Activated naive CD8-positive, alpha-beta T cell treated with anti-CD3 and anti-CD28 coated beads, Interleukin-2, amount 10 ng/mL, durations not matched to agents 7 days and 5 days (primary cell): ENCODE results near the gene PDE4B. TPM values are rescaled to one million over a fixed set of nuclear protein-coding genes. Genes with fewer than 3 reads are reported as not detected.

ENCODE experiments used
- ATAC-seq: fragments of 150-1000 bp; cut with Tn5 transposase; one replicate; pipeline ENCODE4 v1.10.0; 2021; ENCODE audit warnings: low read depth, moderate library complexity
- POLR2A ChIA-PET: fragments of 350-600 bp; sonication (Branson Sonifier 250); formaldehyde crosslinking; loops from one replicate; lab custom pipeline; 2021; ENCODE audit warnings: antibody characterized with exemption; lab: Charles Lee
- DNase-seq: peaks from one replicate; pipeline ENCODE4 v3.0.0; 2021
- H3K27ac Mint-ChIP-seq: one replicate; pipeline ENCODE4 v1.8.0; 2022; ENCODE audit warnings: mild to moderate bottlenecking, mixed read lengths
- H3K27me3 Mint-ChIP-seq: one replicate; pipeline ENCODE4 v1.8.0; 2022; ENCODE audit warnings: mild to moderate bottlenecking, moderate library complexity, mixed read lengths
- H3K36me3 Mint-ChIP-seq: one replicate; pipeline ENCODE4 v1.8.0; 2021; ENCODE audit warnings: mild to moderate bottlenecking, mixed read lengths
- H3K4me1 Mint-ChIP-seq: one replicate; pipeline ENCODE4 v1.8.0; 2021; ENCODE audit warnings: mixed read lengths
- H3K4me3 Mint-ChIP-seq: one replicate; pipeline ENCODE4 v1.8.0; 2022; ENCODE audit warnings: mild to moderate bottlenecking, moderate library complexity, mixed read lengths
- H3K9me3 Mint-ChIP-seq: one replicate; pipeline ENCODE4 v1.8.0; 2021; ENCODE audit warnings: mixed read lengths
- total RNA-seq, 2 experiments: library from RNA; stranded (reverse); gene quantifications; one replicate each; pipeline ENCODE4 v1.2.3, GENCODE V29; 2021

PDE4B gene
- total RNA-seq, 2 experiments from 2014 or later: 36.1 to 40.0 TPM

DNA sequence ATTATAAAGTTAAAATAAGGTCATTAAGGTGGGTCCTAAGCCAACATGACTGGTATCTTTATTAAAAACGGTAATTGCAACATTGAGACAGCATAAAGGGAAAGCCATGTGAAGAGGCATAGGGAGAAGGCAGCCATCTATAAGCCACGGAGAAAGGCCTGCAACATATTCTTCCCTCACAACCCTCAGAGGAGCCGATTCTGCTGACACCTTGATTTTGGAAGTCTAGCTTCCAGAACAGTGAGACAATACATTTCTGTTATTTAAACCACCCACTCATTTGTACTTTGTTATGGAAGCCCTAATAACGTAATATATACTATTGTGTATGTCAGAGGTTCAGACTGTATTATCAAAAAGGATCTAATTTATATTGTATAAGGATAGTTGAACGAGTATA is 190.8 kb downstream of the PDE4B start:
- no peaks in the 10 kb centered on the region for H3K9me3 Mint-ChIP-seq
- POLR2A ChIA-PET: no interaction called here
- peaks cover 10% of the 10 kb centered on the region for H3K27me3 Mint-ChIP-seq
- no peak overlapping the region for H3K27ac Mint-ChIP-seq
- no peaks in the 10 kb centered on the region for H3K4me1 Mint-ChIP-seq
- ATAC-seq (no peak), DNase-seq (no peak)
- H3K4me3 Mint-ChIP-seq: no peak overlapping the region
- H3K36me3 Mint-ChIP-seq: no peaks in the 10 kb centered on the region

DNA sequence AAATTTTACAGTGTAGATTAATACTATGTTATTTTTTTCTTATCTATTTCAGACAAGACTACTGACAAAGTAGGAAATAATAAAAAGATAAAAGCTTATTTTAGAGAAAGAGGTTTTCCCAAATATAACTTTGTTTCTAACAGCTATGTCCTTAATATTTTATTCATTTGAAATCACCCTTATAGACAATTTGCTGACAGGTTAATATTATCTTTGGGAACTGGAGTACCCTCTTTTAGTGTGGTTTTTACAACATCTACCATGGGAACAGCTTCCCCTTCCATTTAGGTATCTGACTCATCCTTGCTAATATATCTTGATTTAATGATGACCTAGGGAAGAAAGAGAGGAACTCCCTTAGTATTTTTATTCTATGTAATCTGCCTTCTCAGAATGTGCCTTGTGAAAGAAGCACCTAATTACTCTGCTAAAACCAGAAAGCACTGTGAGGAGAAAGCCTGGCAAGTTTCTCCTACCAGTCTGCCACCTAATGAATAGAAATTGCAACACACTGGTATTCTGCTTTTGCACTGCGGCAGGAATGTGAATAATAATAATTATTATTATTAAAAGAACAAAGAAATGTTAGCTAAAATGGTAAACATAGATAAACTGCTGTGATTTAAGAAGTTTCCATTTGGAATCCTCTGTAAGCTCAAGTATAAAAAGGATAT is 192.8 kb downstream of the PDE4B start:
- DNase-seq (no peak), ATAC-seq (no peak)
- Mint-ChIP-seq H3K9me3 (no peaks in the 10 kb centered on the region), H3K4me3 (no peak overlapping the region), H3K4me1 (no peaks in the 10 kb centered on the region), H3K36me3 (no peaks in the 10 kb centered on the region), H3K27me3 (peaks cover 9% of the 10 kb centered on the region), H3K27ac (no peak overlapping the region)
- POLR2A ChIA-PET: no interaction called here

DNA sequence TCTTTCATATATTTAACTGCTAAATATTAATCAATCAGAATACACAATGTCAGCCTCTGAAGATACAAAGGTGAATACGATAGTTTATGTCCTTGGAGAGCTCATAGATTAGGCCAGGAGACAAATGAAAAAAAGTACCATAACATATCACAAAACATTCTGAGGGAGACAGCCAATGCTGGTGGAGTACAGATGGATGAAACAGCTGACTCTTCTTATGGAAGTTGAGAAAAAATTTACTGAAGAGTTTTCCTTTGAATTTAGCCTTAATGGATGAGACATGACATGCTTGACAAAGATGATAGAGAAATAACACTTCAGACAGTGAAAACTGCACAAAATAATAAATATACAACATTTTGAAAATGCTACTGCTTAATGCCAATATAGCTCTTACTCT is 193.5 kb downstream of the PDE4B start:
- no peak for ATAC-seq
- DNase-seq: no peak
- no peaks in the 10 kb centered on the region for H3K9me3 Mint-ChIP-seq
- H3K27ac Mint-ChIP-seq: no peak overlapping the region
- H3K4me3 Mint-ChIP-seq: no peak overlapping the region
- POLR2A ChIA-PET: no interaction called here
- no peaks in the 10 kb centered on the region for H3K4me1 Mint-ChIP-seq
- H3K27me3 Mint-ChIP-seq: peaks cover 12% of the 10 kb centered on the region
- H3K36me3 Mint-ChIP-seq: no peaks in the 10 kb centered on the region

DNA sequence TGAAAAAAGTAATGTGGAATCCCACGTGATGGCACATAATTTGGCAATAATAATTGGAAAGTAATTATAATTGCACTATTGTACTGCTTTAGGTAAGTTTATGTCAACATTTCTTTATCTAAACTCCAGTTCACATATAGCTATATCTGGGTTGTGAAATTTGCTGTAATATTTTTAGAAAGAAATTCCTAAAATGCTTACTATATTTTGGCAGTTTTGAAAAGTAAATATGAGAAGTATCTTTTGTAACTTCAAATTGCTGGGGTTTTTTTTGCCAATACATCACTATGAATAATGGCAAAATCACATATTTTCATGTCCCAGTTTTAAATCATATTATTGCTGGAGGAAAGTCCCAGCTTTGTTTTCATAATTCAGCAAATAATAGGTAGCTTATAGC is 197.5 kb downstream of the PDE4B start:
- H3K27me3 Mint-ChIP-seq: peaks cover 28% of the 10 kb centered on the region
- H3K9me3 Mint-ChIP-seq: no peaks in the 10 kb centered on the region
- no peak for ATAC-seq
- POLR2A ChIA-PET: no interaction called here
- H3K36me3 Mint-ChIP-seq: no peaks in the 10 kb centered on the region
- no peak overlapping the region for H3K27ac Mint-ChIP-seq
- H3K4me1 Mint-ChIP-seq: no peaks in the 10 kb centered on the region
- no peak for DNase-seq
- H3K4me3 Mint-ChIP-seq: no peak overlapping the region

DNA sequence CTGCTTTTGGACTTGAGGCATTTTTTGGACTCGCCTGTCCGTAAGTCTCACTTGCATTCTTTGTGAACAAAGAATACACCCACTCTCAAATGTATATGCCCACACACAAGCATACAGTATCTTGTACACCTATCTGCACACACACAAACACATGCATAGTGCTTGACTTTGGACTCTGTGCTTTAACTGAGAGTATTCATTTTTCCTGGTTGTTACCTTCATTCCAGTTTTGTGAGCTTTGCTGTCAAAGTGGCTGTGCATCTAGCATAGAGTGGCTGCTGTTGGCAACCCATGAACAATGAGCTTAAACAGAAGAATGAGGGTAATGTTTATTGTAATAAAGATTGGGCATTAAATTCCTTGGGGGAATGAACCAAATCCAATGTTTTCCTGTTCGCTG is 199.0 kb downstream of the PDE4B start:
- Mint-ChIP-seq H3K9me3 (no peaks in the 10 kb centered on the region), H3K27me3 (peaks cover 32% of the 10 kb centered on the region), H3K4me3 (no peak overlapping the region), H3K4me1 (no peaks in the 10 kb centered on the region), H3K27ac (no peak overlapping the region), H3K36me3 (no peaks in the 10 kb centered on the region)
- ATAC-seq: no peak
- POLR2A ChIA-PET: no interaction called here
- DNase-seq: no peak

DNA sequence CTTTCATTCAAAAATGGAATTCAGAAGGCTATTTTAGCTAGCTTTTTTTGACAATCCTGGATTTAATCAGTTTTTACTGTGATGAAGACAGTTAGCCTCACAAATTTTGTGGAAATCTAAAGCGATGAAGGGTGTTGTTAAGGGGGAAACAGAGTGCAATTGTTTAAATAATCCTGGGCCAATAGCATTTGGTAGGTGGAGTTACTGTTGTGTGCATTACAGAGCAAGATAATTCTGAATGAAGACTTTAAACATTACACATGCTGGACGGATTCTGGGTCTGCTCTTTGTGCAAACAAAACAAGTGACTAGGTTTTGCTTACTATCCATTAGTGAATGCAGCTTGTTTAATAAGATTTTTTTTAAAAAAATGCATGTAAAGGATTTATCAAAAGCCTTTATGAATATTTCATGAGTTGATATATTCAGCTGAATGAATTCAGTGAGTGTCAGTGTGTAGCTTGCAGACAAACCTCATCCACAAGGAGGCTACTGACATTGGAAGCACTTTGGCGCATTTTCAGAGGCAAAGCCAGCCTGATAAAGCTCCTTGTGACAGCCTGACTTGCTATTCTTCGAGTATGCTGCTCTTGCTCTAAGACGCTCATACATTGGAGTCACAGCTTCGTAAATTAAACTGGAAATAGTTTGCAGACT is 199.6 kb downstream of the PDE4B start:
- H3K36me3 Mint-ChIP-seq: no peaks in the 10 kb centered on the region
- H3K4me3 Mint-ChIP-seq: no peak overlapping the region
- H3K9me3 Mint-ChIP-seq: no peaks in the 10 kb centered on the region
- H3K4me1 Mint-ChIP-seq: no peaks in the 10 kb centered on the region
- no peak for DNase-seq
- POLR2A ChIA-PET: no interaction called here
- no peak for ATAC-seq
- peaks cover 31% of the 10 kb centered on the region for H3K27me3 Mint-ChIP-seq
- H3K27ac Mint-ChIP-seq: no peak overlapping the region

DNA sequence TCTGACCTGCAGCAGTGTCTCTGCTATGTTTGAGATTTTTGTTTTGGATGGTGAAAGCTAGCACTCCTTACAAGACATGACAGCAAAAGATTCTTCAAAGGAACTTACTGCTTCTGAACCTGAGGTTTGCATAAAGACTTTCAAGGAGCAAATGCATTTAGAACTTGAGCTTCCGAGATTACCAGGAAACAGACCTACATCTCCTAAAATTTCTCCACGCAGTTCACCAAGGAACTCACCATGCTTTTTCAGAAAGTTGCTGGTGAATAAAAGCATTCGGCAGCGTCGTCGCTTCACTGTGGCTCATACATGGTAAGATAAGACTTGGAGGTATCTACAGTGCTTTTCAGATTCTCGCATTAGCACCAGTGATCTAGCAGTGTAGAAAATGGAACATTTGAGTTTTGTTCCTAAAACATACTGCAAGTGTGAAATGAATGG is 200.2 kb downstream of the PDE4B start:
- H3K4me3 Mint-ChIP-seq: no peak overlapping the region
- peaks cover 31% of the 10 kb centered on the region for H3K27me3 Mint-ChIP-seq
- H3K4me1 Mint-ChIP-seq: no peaks in the 10 kb centered on the region
- POLR2A ChIA-PET: no interaction called here
- DNase-seq (no peak), ATAC-seq (no peak)
- no peaks in the 10 kb centered on the region for H3K9me3 Mint-ChIP-seq
- no peak overlapping the region for H3K27ac Mint-ChIP-seq
- no peaks in the 10 kb centered on the region for H3K36me3 Mint-ChIP-seq

DNA sequence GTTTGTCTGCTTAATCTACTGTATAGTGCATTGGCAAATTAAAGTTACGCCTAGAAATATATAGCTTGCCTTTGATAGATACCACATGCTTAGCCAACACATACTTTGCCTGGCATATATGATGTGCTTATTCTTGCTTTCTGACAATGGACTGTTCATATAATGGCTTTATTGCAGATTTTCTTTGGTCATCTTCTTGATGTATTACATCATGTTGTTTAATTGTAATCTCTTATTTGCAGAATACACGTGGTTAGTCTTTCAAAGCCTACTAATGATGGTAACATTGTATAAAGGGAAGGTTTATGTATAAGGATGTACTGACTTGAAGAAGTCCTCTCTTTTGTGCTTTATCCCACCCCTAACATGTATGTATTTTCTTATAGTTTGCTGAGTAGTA is 201.5 kb downstream of the PDE4B start:
- DNase-seq: no peak
- no peak for ATAC-seq
- no peaks in the 10 kb centered on the region for H3K4me1 Mint-ChIP-seq
- POLR2A ChIA-PET: no interaction called here
- H3K27me3 Mint-ChIP-seq: peaks cover 33% of the 10 kb centered on the region
- H3K27ac Mint-ChIP-seq: no peak overlapping the region
- no peaks in the 10 kb centered on the region for H3K9me3 Mint-ChIP-seq
- no peak overlapping the region for H3K4me3 Mint-ChIP-seq
- H3K36me3 Mint-ChIP-seq: no peaks in the 10 kb centered on the region

DNA sequence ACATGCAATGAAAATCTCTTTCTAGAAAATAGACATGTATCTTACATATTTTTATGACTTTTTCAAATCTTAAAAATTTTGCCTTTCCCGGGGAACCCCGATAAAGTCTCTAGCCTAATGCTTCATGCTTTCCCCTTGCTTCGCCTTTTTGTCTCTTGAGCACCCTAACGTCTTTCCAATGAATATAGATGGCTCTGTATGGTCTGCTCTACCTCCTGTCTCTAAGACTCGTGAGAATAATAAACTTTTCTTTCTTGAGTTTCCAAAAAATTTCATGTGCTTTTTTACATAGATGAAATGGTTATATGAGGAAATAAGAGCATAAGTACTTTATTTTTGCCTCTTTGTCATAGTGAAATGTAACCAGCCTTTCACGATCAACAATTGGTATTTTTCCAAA is 202.6 kb downstream of the PDE4B start:
- H3K36me3 Mint-ChIP-seq: no peaks in the 10 kb centered on the region
- H3K9me3 Mint-ChIP-seq: no peaks in the 10 kb centered on the region
- H3K27ac Mint-ChIP-seq: no peak overlapping the region
- POLR2A ChIA-PET: no interaction called here
- no peaks in the 10 kb centered on the region for H3K4me1 Mint-ChIP-seq
- DNase-seq (no peak), ATAC-seq (no peak)
- H3K27me3 Mint-ChIP-seq: peaks cover 33% of the 10 kb centered on the region
- H3K4me3 Mint-ChIP-seq: no peak overlapping the region

DNA sequence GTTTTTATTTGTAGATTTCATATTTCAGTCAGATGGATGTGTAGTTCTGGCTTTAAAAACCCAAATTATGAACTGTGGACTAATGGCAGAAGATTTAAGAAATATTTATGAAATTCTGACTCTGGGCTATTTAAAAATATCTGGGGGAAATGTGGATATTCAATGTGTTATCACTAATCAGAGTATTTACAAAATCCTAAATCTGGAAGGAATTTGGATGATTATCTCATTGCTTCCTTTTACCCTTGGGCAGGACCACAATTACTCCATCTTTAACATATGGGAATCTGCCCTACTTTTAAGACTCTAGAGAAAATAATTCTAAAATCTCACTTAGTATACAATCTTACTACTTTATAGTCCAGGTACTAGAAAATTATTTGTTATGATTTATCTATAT is 203.2 kb downstream of the PDE4B start:
- no peaks in the 10 kb centered on the region for H3K36me3 Mint-ChIP-seq
- ATAC-seq: no peak
- H3K27ac Mint-ChIP-seq: no peak overlapping the region
- no peaks in the 10 kb centered on the region for H3K4me1 Mint-ChIP-seq
- DNase-seq: no peak
- no peak overlapping the region for H3K4me3 Mint-ChIP-seq
- H3K9me3 Mint-ChIP-seq: no peaks in the 10 kb centered on the region
- peaks cover 31% of the 10 kb centered on the region for H3K27me3 Mint-ChIP-seq
- POLR2A ChIA-PET: no interaction called here

DNA sequence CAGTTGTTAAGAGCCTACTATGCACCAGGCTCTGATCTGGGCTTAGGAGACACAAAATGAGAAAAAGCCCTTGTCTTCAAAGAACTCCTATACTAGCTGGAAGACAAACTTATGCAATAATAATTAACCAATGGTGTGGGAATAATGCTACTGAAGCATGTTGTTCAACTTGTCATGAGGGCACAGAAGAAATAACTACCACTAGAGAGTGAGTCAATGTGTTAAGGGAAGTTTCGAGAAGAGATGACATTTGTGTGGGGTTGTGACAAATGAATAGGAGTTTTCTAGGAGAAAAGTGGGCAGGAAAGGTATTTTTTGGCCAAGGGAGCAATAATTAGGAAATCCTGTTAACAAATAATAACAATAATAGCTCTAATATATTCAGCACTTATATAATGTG is 205.0 kb downstream of the PDE4B start:
- Mint-ChIP-seq H3K4me3 (no peak overlapping the region), H3K27me3 (peaks cover 27% of the 10 kb centered on the region), H3K4me1 (no peaks in the 10 kb centered on the region), H3K27ac (no peak overlapping the region), H3K36me3 (no peaks in the 10 kb centered on the region), H3K9me3 (no peaks in the 10 kb centered on the region)
- DNase-seq: no peak
- ATAC-seq: no peak
- POLR2A ChIA-PET: no interaction called here

DNA sequence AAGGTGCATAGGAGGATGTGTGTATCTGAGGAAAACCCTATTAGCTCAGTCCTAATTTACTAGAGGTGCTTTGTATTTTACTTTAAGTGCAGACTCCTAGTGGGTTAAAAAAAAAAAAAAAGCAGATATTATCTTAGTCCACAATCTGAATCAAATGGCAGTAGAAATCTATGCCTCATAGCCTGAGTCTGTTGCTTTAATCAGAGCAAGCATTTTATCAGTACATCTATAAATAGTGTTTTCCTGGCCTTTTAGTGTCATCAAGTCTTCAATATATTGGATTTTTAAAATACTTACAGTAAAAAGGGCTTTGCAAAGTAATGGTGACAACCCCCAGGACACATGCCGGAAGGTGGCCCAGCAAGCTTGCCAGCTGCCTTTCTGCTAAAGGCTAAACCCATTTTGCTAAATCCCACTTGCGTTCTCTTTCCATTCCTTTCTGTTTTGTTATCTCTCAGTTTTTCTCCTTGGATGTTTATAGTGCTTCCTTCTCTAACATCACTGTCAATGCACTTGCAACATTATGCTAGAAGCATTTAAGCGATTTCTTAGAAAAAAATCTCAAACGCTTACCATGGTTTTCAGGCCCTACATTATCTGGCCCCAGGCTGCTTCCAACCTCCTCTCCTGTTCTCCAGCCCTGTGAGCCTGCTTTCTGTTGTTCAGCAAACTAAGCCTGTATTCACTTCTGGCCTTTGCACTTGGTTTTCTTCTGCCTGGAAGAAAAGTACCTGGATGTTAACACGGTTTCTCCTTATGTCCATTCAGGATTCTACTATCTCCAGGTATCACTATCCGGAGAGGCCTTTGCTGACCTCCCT is 206.3 kb downstream of the PDE4B start:
- POLR2A ChIA-PET: no interaction called here
- Mint-ChIP-seq H3K9me3 (no peaks in the 10 kb centered on the region), H3K27me3 (peaks cover 21% of the 10 kb centered on the region), H3K4me3 (no peak overlapping the region), H3K27ac (no peak overlapping the region), H3K4me1 (no peaks in the 10 kb centered on the region), H3K36me3 (no peaks in the 10 kb centered on the region)
- DNase-seq (no peak), ATAC-seq (no peak)

DNA sequence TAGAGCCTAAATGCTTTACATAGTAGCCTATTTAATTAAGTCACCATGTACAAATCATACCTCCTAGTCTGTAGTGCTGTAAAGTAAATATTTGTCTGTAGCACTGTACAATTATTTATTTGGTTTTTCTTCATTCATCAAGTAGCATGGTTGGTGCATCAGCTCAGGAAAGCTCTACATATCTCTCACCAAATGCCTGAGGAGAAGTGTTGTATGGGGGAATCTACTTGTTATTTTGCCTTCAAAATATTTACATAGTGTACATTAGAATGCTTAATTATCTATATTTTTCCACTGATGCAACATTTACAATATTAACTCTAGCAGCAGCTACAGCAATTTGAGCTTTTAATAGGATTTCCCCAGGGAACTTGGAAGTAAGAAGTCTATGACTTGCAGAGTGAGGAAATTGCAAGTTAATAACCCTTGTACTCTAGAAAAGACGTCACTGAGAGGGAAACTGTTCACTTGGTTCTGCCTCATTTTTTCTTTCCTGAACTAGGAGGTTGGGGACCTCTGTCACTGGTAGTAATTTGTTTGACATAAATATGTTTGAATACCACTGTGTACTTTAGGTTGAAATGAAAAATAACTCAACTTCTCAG is 207.4 kb downstream of the PDE4B start:
- no peak for ATAC-seq
- Mint-ChIP-seq H3K9me3 (no peaks in the 10 kb centered on the region), H3K36me3 (no peaks in the 10 kb centered on the region), H3K4me1 (no peaks in the 10 kb centered on the region), H3K4me3 (no peak overlapping the region), H3K27ac (no peak overlapping the region), H3K27me3 (peaks cover 16% of the 10 kb centered on the region)
- DNase-seq: no peak
- POLR2A ChIA-PET: no interaction called here
